Activated T-cell treated with anti-CD3 and anti-CD28 coated beads, Interleukin-2, amount 50 U/mL, for 48 hours (primary cell): ENCODE measurements around the gene EPB41L4A.
"Not testable (repeated sequence)": the region's sequence is repeated elsewhere in the genome, so short reads cannot be mapped to it uniquely, and the experiment has no call there.

ENCODE experiments used
- DNase-seq, 2 experiments: peaks; one replicate each; pipeline ENCODE4 v3.0.0-alpha.2; 2020

The EPB41L4A gene

DNA sequence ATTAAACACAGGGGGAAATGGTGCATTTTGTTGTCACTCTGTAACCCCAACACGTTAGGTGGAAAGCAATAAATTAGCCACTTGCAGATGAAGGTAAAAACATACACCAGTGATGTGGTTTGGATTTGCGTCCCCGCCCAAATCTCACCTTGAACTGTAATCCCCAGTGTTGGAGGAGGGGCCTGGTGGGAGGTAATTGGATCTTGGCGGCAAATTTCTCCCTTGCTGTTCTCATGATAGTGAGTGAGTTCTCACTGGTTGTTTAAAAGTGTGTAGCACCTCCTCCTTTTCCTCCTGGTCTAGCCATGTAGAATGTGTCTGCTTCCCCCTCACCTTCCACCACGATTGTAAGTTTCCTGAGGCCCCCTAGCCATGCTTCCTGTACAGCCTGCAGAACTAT, 17.2 kb downstream of the EPB41L4A start:
- DNase-seq, result no peak

DNA sequence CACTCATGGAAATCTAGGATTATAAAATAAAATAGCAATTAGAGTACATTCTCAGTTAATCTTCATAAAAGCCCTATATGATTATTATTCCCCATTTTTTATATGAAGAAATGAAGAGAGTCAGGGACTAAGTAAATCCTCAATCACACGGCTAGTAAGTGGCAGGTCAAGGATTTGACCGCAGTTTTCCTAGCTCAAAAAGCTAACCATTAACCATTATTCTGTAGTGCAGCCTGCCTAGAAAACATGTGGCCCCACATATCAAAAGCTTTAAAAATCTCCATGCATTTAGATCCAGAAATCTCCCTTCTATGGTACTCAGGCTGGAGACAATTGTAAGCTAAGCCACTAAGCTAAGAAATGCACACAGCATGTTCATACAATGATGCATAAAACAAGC, 21.4 kb downstream of the EPB41L4A start:
- DNase-seq, result no peak

- no peak for DNase-seq
Measured at GRCh38 chr5:112396430-112396829, 22.6 kb downstream of the EPB41L4A start.

DNA sequence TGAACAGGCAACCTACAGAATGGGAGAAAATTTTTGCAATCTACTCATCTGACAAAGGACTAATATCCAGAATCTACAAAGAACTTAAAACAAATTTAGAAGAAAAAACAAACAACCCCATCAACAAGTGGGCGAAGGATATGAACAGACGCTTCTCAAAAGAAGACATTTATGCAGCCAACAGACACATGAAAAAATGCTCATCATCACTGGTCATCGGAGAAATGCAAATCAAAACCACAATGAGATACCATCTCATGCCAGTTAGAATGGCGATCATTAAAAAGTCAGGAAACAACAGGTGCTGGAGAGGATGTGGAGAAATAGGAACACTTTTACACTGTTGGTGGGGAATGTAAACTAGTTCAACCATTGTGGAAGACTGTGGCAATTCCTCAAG, 23.8 kb downstream of the EPB41L4A start:
- not testable (repeated sequence) for DNase-seq

DNA sequence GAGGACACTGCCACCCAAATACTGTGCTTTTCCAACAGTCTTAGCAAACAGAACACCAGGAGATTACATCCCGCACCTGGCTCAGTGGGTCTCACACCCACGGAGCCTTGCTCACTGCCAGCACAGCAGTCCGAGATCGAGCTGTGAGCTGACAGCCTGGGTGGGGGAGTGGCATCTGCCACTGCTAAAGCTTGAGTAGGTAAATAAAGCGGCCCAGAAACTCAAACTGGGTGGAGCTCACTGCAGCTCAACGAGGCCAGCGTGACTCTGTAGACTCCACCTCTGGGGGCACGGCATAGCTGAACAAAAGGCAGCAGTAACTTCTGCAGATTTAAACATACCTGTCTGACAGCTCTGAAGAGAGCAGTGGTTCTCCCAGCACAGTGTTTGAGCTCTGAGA, 28.8 kb downstream of the EPB41L4A start:
- no peak for DNase-seq

- DNase-seq, result no peak
Measured at GRCh38 chr5:112388739-112389138, 30.3 kb downstream of the EPB41L4A start.

DNA sequence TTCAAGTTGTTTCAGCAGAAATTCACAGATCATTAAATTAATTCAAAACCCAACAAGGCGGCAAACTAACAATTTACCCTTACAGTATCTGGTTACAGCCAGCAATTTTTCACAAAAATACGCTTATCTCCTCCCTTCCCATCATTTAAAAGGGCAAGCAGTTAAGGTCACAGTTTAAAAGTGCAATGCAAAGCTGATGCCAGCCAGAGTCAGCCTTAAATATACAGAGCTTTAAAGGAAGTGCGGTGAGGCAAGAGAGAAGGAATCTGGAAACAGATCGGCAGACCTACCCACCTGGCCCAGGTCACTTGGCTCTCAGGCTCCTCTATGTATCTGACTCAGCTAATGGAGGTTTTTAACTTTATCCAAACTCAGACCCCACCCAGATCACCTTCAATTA, 31.0 kb downstream of the EPB41L4A start:
- no peak for DNase-seq

DNA sequence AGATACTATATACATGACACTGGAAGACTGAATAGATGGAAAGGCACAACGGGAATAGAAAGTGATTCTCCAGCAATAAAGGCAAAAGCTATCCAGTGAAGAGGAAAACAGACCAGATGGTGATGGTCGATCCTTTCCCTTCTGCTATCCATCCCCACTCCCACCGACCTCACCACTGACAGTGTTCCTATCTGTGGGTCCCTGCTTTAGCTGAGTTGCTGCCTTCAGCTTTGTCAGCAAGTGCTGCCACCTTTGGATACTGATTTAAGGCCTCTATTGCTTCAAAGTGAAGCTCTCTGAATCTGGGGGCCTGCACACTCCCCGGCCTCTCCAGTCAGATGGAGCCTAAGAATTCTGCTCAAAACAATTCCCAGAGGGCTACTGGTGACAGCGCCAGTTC, 32.3 kb downstream of the EPB41L4A start:
- no peak for DNase-seq

- no peak for DNase-seq
Measured at GRCh38 chr5:112385969-112386368, 33.1 kb downstream of the EPB41L4A start.

GRCh38 chr5:112385566-112385965, 33.5 kb downstream of the EPB41L4A start:
- DNase-seq, result no peak

DNA sequence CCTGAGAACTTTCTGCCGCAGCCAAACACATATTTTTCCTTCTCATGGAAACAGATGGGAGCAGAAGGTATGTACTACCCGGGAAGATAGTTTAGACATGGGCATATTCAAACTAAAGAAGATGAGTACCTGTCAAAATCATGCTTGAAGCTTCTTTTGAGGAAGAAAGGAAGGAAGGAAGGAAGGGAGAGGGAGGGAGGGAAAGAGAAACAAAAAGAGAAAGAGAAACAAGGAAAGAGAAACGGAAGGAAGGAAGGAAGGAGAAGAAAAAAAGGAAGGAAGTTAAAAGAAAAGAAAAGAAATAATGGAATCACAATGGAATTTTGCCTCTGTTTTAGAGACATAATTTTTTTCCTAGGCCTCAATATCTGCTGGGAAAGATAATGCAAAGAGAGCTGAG, 34.6 kb downstream of the EPB41L4A start:
- DNase-seq, result no peak

DNA sequence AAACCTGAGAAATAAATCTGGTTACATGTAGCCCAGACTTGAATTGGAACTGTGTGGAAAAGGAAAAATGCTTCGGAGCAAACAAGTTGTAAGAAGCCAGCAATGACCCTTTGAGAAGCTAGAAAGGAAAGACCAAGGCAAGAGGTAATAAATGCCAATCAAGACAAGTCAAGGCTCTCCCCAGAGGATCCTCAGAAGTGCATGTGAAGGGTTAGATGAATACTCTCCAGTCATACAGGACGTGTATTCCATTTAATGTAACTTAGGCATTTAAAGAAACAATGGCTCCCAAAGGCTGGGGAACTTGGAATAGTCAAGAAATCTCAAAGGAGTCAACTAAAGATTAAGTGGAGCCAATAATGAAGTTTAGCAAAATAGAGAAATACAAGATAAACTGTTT, 36.2 kb downstream of the EPB41L4A start:
- no peak for DNase-seq

DNA sequence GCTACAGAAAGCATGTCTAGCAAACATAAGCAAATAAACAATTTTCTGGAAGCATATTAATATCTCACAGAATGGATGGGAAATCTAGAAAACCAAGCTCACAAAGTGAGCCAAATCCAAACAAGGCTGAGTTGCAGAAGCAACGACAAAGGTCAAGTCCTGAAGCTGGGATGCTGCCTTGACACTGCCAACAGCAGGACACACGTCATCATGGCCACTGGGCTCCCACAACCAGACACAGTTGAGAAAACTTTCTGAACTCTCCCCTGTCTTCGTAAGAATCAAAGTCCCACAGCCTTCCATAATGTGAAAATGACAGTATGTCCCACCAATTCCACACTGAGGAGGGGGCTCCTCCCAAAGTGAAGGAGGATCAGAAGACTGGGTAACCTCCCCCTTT, 37.6 kb downstream of the EPB41L4A start:
- no peak for DNase-seq

DNA sequence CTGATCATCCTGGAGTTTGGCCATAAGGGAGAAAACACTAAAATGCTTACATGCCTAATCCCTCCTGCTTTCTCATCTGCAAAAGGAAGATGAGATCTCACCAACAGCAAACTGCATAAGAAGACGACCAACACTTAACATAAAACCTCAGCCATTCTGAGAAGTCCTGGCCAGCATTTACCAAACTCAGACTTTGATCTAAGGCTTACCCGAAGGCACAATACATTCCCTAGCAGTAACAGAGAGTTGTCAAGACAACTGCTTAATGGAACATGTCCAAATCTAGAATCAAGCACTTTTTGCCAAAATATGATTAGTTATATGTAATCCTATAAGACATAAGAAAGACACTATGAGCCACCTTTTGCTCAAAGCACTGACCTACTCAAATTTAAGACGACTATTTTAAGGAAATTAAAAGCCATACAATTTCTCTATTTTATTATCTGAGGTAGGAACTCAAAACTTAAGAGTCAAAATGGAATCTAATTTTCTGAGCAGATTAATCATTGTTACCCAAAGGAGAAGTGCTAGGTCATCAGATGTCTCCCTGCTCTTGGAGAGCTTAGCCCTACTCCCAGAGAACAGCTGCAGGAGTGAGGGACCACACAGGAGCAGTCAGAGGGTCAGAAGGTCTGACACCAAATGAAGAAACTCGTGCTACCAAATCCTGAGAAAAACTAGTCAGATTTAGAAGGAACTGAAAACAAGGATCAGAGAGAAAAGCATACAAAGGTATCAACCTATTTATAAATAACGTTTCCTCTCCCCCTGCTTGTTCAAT, 39.3 kb downstream of the EPB41L4A start:
- DNase-seq, result no peak

DNA sequence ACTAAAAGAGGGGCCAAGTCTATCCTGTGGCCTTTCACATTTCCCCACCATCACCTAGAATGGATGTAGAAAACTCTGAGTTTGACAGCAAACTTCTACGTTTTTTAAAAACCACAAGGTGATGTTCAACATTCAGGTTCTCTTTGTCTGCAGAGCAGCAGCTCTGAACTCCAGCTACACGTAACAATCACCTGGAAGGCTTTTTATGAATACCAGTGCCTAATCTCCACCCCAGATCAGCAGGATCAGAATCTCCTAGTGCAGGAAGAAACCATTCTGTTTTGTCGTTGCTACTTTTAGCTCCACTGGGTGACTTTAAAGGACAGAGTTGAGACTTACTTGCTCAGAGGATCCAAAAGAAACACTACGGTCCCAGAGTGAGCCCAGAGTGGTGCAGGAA, 44.3 kb downstream of the EPB41L4A start:
- DNase-seq, result no peak

GRCh38 chr5:112374356-112374755, 44.7 kb downstream of the EPB41L4A start:
- no peak for DNase-seq

DNA sequence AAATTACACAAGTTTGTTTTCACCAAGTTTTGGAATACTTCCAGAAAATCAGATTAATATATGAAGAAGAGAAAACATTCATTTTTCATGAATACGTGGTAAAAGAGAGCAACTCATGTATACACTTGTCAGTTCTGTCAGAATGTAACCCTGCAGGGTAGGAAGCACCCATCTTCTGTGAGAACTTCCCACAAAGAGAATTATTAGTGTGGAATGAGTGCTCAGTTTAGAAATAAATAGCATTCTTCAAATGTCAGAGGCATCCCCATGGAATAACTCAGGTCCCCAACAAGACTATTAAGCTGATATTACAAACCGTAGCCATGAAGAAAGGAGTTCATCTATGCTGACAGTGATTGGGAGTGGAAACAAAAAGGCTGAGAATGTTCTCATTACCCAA, 45.2 kb downstream of the EPB41L4A start:
- no peak for DNase-seq

DNA sequence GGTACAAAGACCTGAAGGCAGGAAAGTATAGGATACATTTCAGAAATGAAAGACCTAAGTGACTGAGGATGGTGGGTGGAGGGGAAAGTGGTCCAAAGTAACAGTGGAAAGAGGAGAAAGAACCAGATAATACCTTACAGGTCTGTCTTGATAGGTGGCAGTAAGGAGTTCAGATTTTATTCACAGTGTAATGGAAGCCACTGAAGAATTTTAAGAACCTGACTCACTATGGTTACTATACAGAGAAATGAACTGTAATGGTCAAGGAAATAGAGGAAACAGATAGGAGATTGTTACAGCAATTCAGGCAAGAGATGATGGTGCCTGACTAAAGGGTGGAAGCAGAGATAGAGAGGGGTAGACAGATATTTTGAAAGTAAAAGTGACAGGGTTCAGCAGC, 46.5 kb downstream of the EPB41L4A start:
- no peak for DNase-seq

GRCh38 chr5:112371067-112371466, 48.0 kb downstream of the EPB41L4A start:
- no peak for DNase-seq

DNA sequence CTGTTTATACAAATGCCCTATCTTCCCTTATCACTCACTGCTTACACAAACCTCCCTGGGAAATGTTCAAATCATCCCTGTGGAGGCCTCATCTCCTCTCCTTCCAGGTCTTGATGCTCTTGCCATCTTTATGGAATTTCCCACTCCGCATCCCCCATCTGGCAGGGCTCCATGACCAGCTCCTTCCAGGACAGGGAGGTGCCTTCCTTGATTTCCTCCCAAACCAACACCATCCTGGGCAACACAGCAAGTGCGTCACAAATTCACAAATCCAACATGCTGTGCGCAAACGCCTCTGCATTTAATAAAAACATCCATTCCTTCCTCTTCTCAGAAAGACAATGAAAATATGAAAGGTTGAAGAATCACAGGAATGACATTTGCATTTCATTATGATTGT, 51.7 kb downstream of the EPB41L4A start:
- no peak for DNase-seq

GRCh38 chr5:112366987-112367386, 52.1 kb downstream of the EPB41L4A start:
- DNase-seq, result no peak

- not testable (repeated sequence) for DNase-seq
Measured at GRCh38 chr5:112360740-112361139, 58.3 kb downstream of the EPB41L4A start.

GRCh38 chr5:112356178-112356956, 62.7 kb downstream of the EPB41L4A start:
- no peak for DNase-seq

GRCh38 chr5:112355058-112355685, 63.9 kb downstream of the EPB41L4A start:
- DNase-seq, result no peak
